ENCODE data around the gene PROX2. TPM values are rescaled to one million over a fixed set of nuclear protein-coding genes. Genes with fewer than 3 reads are reported as not detected.
A peak's percentile ranks its signal among the peaks of the same experiment; 100 is the strongest.

Gene PROX2
- total and polyA plus RNA-seq, 11 donors: not detected

DNA sequence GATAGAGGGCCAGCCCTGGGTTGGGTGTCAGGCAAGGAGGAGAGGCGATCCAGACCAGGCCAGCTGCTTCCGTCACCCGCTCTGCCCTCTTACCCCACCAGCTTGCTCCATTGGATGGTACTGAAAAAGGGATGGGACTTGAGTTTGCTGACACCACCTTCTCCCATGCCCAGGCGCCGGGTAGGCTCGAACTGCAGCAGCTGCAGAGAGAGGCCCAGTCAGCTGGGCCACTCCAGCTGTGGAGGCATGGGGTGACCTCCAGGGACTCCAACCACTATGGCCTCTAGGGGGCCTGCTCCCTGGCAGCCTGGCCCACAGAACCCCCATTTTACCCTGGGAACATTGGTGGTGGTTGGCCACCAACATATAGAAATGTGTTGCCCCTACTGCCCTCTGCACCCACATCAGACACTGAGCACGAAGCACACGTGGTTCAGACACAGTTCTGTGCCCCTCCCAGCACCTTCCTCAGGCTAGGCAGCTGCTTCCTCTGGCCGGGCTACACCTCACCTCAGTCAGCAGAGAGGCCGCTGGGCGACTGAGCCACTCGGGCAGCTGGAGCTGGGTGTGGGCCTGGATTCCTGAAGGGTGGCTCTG lies 31.1 kb upstream of the PROX2 start:
- ATAC-seq: peak; percentile 4 to 44 (median 15)
- Histone ChIP-seq H3K27ac (peak overlapping the region in 2 of 12 donors; percentile 14 to 30), H3K4me3 (no peak overlapping the region), H3K36me3 (peaks cover under 1 to 35% (median 28%) of the 10 kb centered on the region in 9 donors), H3K9me3 (no peaks in the 10 kb centered on the region), H3K27me3 (no peaks in the 10 kb centered on the region), H3K4me1 (peaks cover 11 to 53% (median 38%) of the 10 kb centered on the region in 12 donors)
- TF ChIP-seq, protein P1, sequence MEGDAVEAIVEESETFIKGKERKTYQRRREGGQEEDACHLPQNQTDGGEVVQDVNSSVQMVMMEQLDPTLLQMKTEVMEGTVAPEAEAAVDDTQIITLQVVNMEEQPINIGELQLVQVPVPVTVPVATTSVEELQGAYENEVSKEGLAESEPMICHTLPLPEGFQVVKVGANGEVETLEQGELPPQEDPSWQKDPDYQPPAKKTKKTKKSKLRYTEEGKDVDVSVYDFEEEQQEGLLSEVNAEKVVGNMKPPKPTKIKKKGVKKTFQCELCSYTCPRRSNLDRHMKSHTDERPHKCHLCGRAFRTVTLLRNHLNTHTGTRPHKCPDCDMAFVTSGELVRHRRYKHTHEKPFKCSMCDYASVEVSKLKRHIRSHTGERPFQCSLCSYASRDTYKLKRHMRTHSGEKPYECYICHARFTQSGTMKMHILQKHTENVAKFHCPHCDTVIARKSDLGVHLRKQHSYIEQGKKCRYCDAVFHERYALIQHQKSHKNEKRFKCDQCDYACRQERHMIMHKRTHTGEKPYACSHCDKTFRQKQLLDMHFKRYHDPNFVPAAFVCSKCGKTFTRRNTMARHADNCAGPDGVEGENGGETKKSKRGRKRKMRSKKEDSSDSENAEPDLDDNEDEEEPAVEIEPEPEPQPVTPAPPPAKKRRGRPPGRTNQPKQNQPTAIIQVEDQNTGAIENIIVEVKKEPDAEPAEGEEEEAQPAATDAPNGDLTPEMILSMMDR (IDR thresholded peaks at IDR 0.05): peak in 2 of 12 donors; percentile 19 to 28
- TF ChIP-seq POLR2A (IDR thresholded peaks at IDR 0.05): no peak
- intact Hi-C loops (cut with DNase I): loop anchor here in 3 of 10 donors (1.0 to 5.0 kb wide), 2 partner anchors 45 to 46 kb away; no protein-coding TSS in a partner anchor
- no peak for DNase-seq
- WGBS, 4 donors: 62 to 96% (median 70%) methylated on average over 5 to 12 of the region's 12 CpGs

DNA sequence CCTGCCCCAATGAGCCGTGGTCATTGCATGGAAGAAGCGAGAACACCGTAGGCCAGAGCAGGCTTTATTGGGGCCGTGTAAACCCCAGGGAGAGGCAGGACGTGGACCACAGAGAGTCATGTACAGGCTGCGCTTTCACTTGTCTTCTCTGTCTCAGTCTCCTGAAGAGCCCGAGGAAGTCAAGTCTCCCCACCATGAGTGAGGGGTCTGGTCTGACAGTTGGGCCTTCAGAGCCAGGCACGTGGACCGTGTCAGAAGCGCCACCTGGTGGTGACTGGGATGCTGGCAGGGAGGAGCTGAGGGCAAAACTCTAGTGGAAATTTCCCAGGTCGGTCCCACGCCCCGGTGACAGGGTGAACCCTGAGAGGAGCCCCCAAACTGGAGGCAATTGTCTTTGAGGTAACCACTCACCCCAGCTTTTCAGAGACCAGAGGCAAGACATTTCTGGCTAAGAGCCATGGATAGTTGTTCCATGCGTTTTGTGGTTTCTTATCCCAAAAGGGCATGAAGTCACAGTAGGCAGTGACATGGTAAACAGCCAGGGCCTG lies 29.7 kb upstream of the PROX2 start:
- WGBS, 4 donors: 40 to 51% (median 47%) methylated on average over 13 to 14 of the region's 14 CpGs
- DNase-seq (peak; percentile 68 to 87 (median 75)), ATAC-seq (peak; percentile 23 to 56 (median 46))
- Histone ChIP-seq H3K9me3 (no peaks in the 10 kb centered on the region), H3K36me3 (peaks cover 3 to 48% (median 42%) of the 10 kb centered on the region in 9 donors), H3K4me1 (peaks cover 11 to 53% (median 38%) of the 10 kb centered on the region in 12 donors), H3K4me3 (no peak overlapping the region), H3K27me3 (no peaks in the 10 kb centered on the region), H3K27ac (peak overlapping the region in 3 of 12 donors; percentile 24 to 34 (median 27))
- peak in 1 of 2 donors; percentile 20 for TF ChIP-seq POLR2A (IDR thresholded peaks at IDR 0.05)
- TF ChIP-seq, protein P1 (IDR thresholded peaks at IDR 0.05): peak; percentile 84 to 95 (median 92)
- intact Hi-C loops (cut with DNase I): loop anchor here in 9 of 10 donors (1.0 to 5.0 kb wide), 3 partner anchors 43 to 45 kb away; no protein-coding TSS in a partner anchor

DNA sequence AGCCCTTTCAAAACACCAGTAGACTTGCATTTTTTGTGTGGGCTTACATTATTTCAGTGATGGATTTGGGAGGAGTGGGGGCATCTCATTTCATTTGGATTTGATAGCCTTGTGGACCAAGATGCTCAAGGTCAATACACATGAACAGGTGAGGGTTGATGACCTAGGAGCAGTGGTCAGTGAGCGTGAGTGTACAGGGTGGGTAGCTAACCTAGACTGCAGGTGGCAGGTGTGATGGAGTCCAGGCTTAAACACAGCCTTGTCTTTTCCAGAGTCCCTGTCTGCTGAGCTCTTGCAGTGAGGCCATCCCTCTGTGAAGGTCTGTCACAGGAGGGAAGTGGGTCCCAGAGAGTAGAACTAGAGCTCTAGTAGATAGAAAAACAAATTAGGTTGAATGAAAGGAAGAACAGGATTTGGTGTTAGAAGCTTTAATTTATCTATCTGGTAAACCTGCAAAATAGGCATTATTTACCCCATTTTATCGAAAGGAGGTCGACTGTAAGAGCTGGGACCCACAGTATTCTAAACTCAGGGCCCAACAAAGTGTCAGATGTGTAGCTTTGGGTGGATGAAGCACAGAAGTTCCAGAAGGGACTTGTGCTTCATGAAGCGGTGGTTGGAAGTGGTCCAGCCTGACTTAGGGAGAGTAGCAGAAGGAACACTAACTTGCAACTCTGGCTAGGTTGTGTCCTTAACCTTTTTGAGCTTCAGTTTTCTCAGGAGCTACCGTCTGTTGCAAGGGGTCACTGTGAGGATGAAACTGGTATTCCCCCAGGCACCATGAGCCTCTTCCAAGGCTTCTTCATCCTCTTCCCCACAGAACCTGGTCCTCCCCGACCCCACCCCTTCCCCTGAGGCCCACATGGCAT lies 28.9 kb upstream of the PROX2 start:
- ATAC-seq (no peak), DNase-seq (no peak)
- Histone ChIP-seq H3K27ac (peak overlapping the region in 1 of 12 donors; percentile 24), H3K36me3 (peaks cover 3 to 56% (median 50%) of the 10 kb centered on the region in 9 donors), H3K4me1 (peaks cover 11 to 53% (median 37%) of the 10 kb centered on the region in 12 donors), H3K4me3 (no peak overlapping the region), H3K9me3 (no peaks in the 10 kb centered on the region), H3K27me3 (no peaks in the 10 kb centered on the region)
- 77 to 83% (median 79%) methylated on average over 6 of the region's 6 CpGs for WGBS, 4 donors
- TF ChIP-seq POLR2A (IDR thresholded peaks at IDR 0.05): no peak
- TF ChIP-seq, protein P1 (IDR thresholded peaks at IDR 0.05): no peak
- intact Hi-C loops (cut with DNase I): loop anchor here in 9 of 10 donors (1.0 to 5.0 kb wide), 3 partner anchors 43 to 44 kb away; no protein-coding TSS in a partner anchor

Measured in heart left ventricle (tissue), 16 donors.